HepG2 (cell line): ENCODE measurements around the gene CFAP97. TPM values are rescaled to one million over a fixed set of nuclear protein-coding genes. Genes with fewer than 3 reads are reported as not detected.

ENCODE experiments used
- ATAC-seq: fragments of 200-7000 bp; cut with Tn5 transposase; 3 replicates; pipeline ENCODE4 v1.9.1; 2020; ENCODE audit warnings: mild to moderate bottlenecking, moderate library complexity
- BruUV-seq: library from RNA; stranded (reverse); fragments of 400-500 nt; replicated peaks from 2 replicates; lab custom pipeline; 2021; lab: Mats Ljungman, UMichigan
- CTCF ChIA-PET: fragments of 300-600 bp; formaldehyde crosslinking; extraction: SDS; loops from one replicate; lab custom pipeline; 2021; ENCODE audit warnings: low total read pairs, inconsistent platforms, low intra/inter-chr PET ratio; lab: Yijun Ruan, JAX
- POLR2A ChIA-PET: fragments of 350-600 bp; sonication (Branson Sonifier 250); formaldehyde crosslinking; loops from one replicate; lab custom pipeline; 2020; ENCODE audit warnings: antibody characterized with exemption, inconsistent platforms; lab: Yijun Ruan, JAX
- DNase-seq: peaks from one replicate; pipeline ENCODE4 v3.0.0-alpha.2; 2015; ENCODE audit warnings: low spot score
- FAIRE-seq: peaks from 3 replicates; lab custom pipeline; 2011; peaks lifted over from hg19 to GRCh38; lab: Jason Lieb, UNC
- H2AFZ ChIP-seq: one replicate; pipeline ENCODE4 v1.6.1; 2011; ENCODE audit warnings: low read length, inconsistent platforms
- H3K27ac ChIP-seq: fragments of 300-600 bp; 3 replicates; pipeline ENCODE4 v1.8.0; 2011; ENCODE audit warnings: mixed run types, mild to moderate bottlenecking, mixed read lengths, low read length, inconsistent platforms; ENCODE audit not compliant: insufficient read depth; ENCODE audit errors: extremely low read length
- H3K27me3 ChIP-seq, 2 experiments: fragments of 200-600 bp in 1 of 2; 2 replicates in 1 of 2; 3 replicates in 1 of 2; pipeline versions ENCODE4 v1.6.0 to v1.8.0; 2011; ENCODE audit warnings: low read length in 2 of 2, mild to moderate bottlenecking in 2 of 2, moderate library complexity in 2 of 2, inconsistent platforms in 1 of 2; ENCODE audit not compliant: insufficient read depth in 2 of 2, control insufficient read depth in 1 of 2
- H3K36me3 ChIP-seq, 2 experiments: fragments of 200-600 bp in 1 of 2; replicated peaks in 1 of 2; 2 replicates in 1 of 2; 3 replicates in 1 of 2; pipeline versions ENCODE4 v1.5.1 to v1.8.0; 2011; ENCODE audit warnings: low read length in 2 of 2, inconsistent platforms in 1 of 2; ENCODE audit not compliant: insufficient read depth in 2 of 2, control insufficient read depth in 1 of 2
- H3K4me1 ChIP-seq: 2 replicates; pipeline ENCODE4 v1.5.1; 2012; ENCODE audit warnings: low read length, inconsistent platforms; ENCODE audit not compliant: insufficient read depth
- H3K4me2 ChIP-seq: 2 replicates; pipeline ENCODE4 v1.6.0; 2011; ENCODE audit warnings: low read depth, low read length, inconsistent platforms
- H3K4me3 ChIP-seq, 3 experiments: fragments of 200-600 bp in 1 of 3; sonication (generic), shearing (Covaris generic) in 1 of 3; replicated peaks in 1 of 3; 2 replicates each; pipeline ENCODE4 v1.5.1; 2011 to 2016; ENCODE audit warnings: low read length in 3 of 3, inconsistent platforms in 2 of 3, low read depth in 2 of 3, mild to moderate bottlenecking in 2 of 3, control low read depth in 1 of 3, mixed read lengths in 1 of 3; ENCODE audit not compliant: insufficient read depth in 1 of 3
- H3K79me2 ChIP-seq: one replicate; pipeline ENCODE4 v1.6.1; 2011; ENCODE audit warnings: low read length, inconsistent platforms; ENCODE audit not compliant: insufficient read depth
- H3K9ac ChIP-seq: 2 replicates; pipeline ENCODE4 v1.6.0; 2011; ENCODE audit warnings: mild to moderate bottlenecking, low read depth, low read length, inconsistent platforms; ENCODE audit not compliant: insufficient read depth
- H3K9me3 ChIP-seq: 2 replicates; pipeline ENCODE4 v1.5.1; 2012; ENCODE audit warnings: mild to moderate bottlenecking, low read length
- H4K20me1 ChIP-seq: 2 replicates; pipeline ENCODE4 v1.6.0; 2011; ENCODE audit warnings: inconsistent platforms, mild to moderate bottlenecking, low read length, moderate library complexity; ENCODE audit not compliant: insufficient read depth
- CCDC6 ChIP-seq: sonication (generic); formaldehyde crosslinking; IDR thresholded peaks from 2 replicates; pipeline ENCODE4 v1.8.1; 2022; ENCODE audit warnings: mild to moderate bottlenecking, missing genetic modification reagents, moderate library complexity
- CREM ChIP-seq, 2 experiments: sonication (generic) in 1 of 2; formaldehyde crosslinking in 1 of 2; IDR thresholded peaks; 2 replicates each; pipeline versions ENCODE4 v1.4.0 to v1.6.1; 2016 to 2020; ENCODE audit warnings: antibody characterized with exemption in 1 of 2, mild to moderate bottlenecking in 1 of 2, missing genetic modification reagents in 1 of 2
- FOSL2 ChIP-seq: sonication (generic); formaldehyde crosslinking; IDR thresholded peaks from 2 replicates; pipeline ENCODE4 v1.4.0; 2020; ENCODE audit warnings: missing genetic modification reagents
- KLF13 ChIP-seq: sonication (generic); formaldehyde crosslinking; IDR thresholded peaks from 2 replicates; pipeline ENCODE4 v1.4.0; 2020; ENCODE audit warnings: mild to moderate bottlenecking, missing genetic modification reagents
- KMT2A ChIP-seq: sonication (generic); formaldehyde crosslinking; IDR thresholded peaks from 2 replicates; pipeline ENCODE4 v1.4.0; 2020; ENCODE audit warnings: missing genetic modification reagents
- MAFK ChIP-seq, 2 experiments: IDR thresholded peaks in 1 of 2; conservative IDR thresholded peaks in 1 of 2; 2 replicates each; pipeline ENCODE4 v1.6.1; 2011; ENCODE audit warnings: improper control_type of control experiment in 2 of 2, low read length in 2 of 2
- SIX4 ChIP-seq: sonication (generic); formaldehyde crosslinking; IDR thresholded peaks from 2 replicates; pipeline ENCODE4 v1.4.0; 2020; ENCODE audit warnings: missing genetic modification reagents
- SPEN ChIP-seq: sonication (generic); formaldehyde crosslinking; IDR thresholded peaks from 2 replicates; pipeline ENCODE4 v1.5.1; 2020; ENCODE audit warnings: low read depth, mild to moderate bottlenecking, missing genetic modification reagents
- TBL1XR1 ChIP-seq: fragments of 150-350 bp; IDR thresholded peaks from 2 replicates; pipeline ENCODE4 v1.6.1; 2014; ENCODE audit warnings: borderline replicate concordance, low read length; ENCODE audit not compliant: partially characterized antibody
- ZNF33A ChIP-seq: sonication (generic); formaldehyde crosslinking; IDR thresholded peaks from 2 replicates; pipeline ENCODE4 v1.5.1; 2020; ENCODE audit warnings: missing genetic modification reagents, mild to moderate bottlenecking, moderate library complexity, borderline replicate concordance
- ZNF513 ChIP-seq: sonication (generic); formaldehyde crosslinking; conservative IDR thresholded peaks from 2 replicates; pipeline ENCODE4 v1.5.0; 2020; ENCODE audit warnings: missing genetic modification reagents
- ZNF605 ChIP-seq: sonication (generic); formaldehyde crosslinking; IDR thresholded peaks from 2 replicates; pipeline ENCODE4 v1.8.0; 2022; ENCODE audit warnings: mild to moderate bottlenecking, missing genetic modification reagents
- ZNF616 ChIP-seq: sonication (generic); formaldehyde crosslinking; IDR thresholded peaks from 2 replicates; pipeline ENCODE4 v1.5.0; 2020; ENCODE audit warnings: low read depth, mild to moderate bottlenecking, missing genetic modification reagents
- ZNF629 ChIP-seq: sonication (generic); formaldehyde crosslinking; conservative IDR thresholded peaks from 2 replicates; pipeline ENCODE4 v1.5.0; 2020; ENCODE audit warnings: missing genetic modification reagents
- ZNF772 ChIP-seq: sonication (generic); formaldehyde crosslinking; IDR thresholded peaks from 2 replicates; pipeline ENCODE4 v1.5.0; 2020; ENCODE audit warnings: mild to moderate bottlenecking, missing genetic modification reagents
- WGBS: methylation state at CpG from one replicate; pipeline ENCODE4 v1.1.6; 2017; ENCODE audit warnings: low lambda C conversion rate; 5-methylcytosine and 5-hydroxymethylcytosine counted together
- in situ Hi-C: cut with HindIII; loops from 2 replicates; pipeline ENCODE4 v1.10.0; 2017; ENCODE audit warnings: low pct_unique_long_range_greater_than_20kb; ENCODE audit not compliant: extremely low pct_ligation_motif_present
- intact Hi-C: fragments of 100-400 bp; cut with micrococcal nuclease; formaldehyde crosslinking; loops from one replicate; pipeline ENCODE4 v1.10.0; 2022; ENCODE audit not compliant: unreplicated experiment
- polyA plus RNA-seq, 8 experiments: library from polyadenylated mRNA; depleted of rRNA in 3 of 8; stranded (reverse) in 7 of 8; unstranded in 1 of 8; fragments of >200 nt; fragmentation: Illumina TruSeq in 4 of 8; extraction: Trizol in 4 of 8; gene quantifications; 2 replicates each; pipeline versions ENCODE4 v1.2.1 to v1.2.3, GENCODE V29; 2011 to 2016; ENCODE audit warnings: low read depth in 4 of 8, missing spikeins in 1 of 8, mixed read lengths in 1 of 8; ENCODE audit not compliant: insufficient read depth in 1 of 8
- total RNA-seq, 5 experiments: library from RNA; depleted of rRNA; stranded (reverse); fragments of >200 nt; fragmentation: Illumina TruSeq; extraction: Trizol; gene quantifications; 2 replicates each; pipeline ENCODE4 v1.2.3, GENCODE V29; 2016; ENCODE audit warnings: low read depth in 1 of 5

The CFAP97 gene
- total and polyA plus RNA-seq, 2 of the 13 experiments (the other 11 are each of a cell fraction or from before 2014, with no cell fraction given): 32.1 to 44.4 TPM

GRCh38 chr4:185196437-185196836, 7.4 kb downstream of the CFAP97 start:
- no TSS peak for BruUV-seq
- Histone ChIP-seq H3K79me2 (peaks cover 68% of the 10 kb centered on the region), H3K9me3 (no peaks in the 10 kb centered on the region), H4K20me1 (peaks cover 10% of the 10 kb centered on the region; the same call in 1 of the 2 replicates), H3K4me1 (peaks cover 27% of the 10 kb centered on the region), H3K4me2 (no peak overlapping the region), H3K9ac (no peak overlapping the region), H2AFZ (no peak overlapping the region), H3K27ac (no peak overlapping the region), H3K4me3 (no peak overlapping the region), H3K27me3 (no peaks in the 10 kb centered on the region), H3K36me3 (peaks cover 0 to 5% of the 10 kb centered on the region in 2 experiments; a peak in 4 of 5 replicates)
- no peak for DNase-seq
- in situ Hi-C loops (no loop called here), intact Hi-C loops (no loop called here)
- no peak for FAIRE-seq
- CTCF ChIA-PET: no interaction called here
- WGBS: 98% methylated on average over 2 of the region's 2 CpGs
- TF ChIP-seq ZNF616 (CRISPR knock-in tag) (no peak), SPEN (CRISPR knock-in tag) (no peak), ZNF629 (CRISPR knock-in tag) (no peak), KLF13 (CRISPR knock-in tag) (no peak), ZNF605 (CRISPR knock-in tag) (no peak), TBL1XR1 (no peak)
- POLR2A ChIA-PET: interaction anchor here (1.4 kb wide), 1 partner anchor 13 kb away, joined by 3 read pairs; no protein-coding TSS in a partner anchor
- ATAC-seq: no peak

- Histone ChIP-seq H3K9ac (no peak overlapping the region), H3K36me3 (peaks cover 2 to 11% of the 10 kb centered on the region in 2 experiments), H3K4me2 (no peak overlapping the region), H3K27me3 (no peaks in the 10 kb centered on the region), H2AFZ (no peak overlapping the region), H4K20me1 (peaks cover 10% of the 10 kb centered on the region; the same call in 1 of the 2 replicates), H3K4me1 (peaks cover 15% of the 10 kb centered on the region), H3K9me3 (no peaks in the 10 kb centered on the region), H3K27ac (no peak overlapping the region), H3K4me3 (no peak overlapping the region), H3K79me2 (peaks cover 59% of the 10 kb centered on the region)
- in situ Hi-C loops: no loop called here
- TF ChIP-seq CCDC6 (CRISPR knock-in tag) (no peak), SIX4 (CRISPR knock-in tag) (no peak), ZNF772 (CRISPR knock-in tag) (no peak), FOSL2 (CRISPR knock-in tag) (peak; percentile 73), ZNF33A (no peak), ZNF513 (CRISPR knock-in tag) (no peak), CREM (IDR thresholded peaks at IDR 0.05) (no peak), CREM (CRISPR knock-in tag; IDR thresholded peaks at IDR 0.05) (no peak), MAFK (conservative IDR thresholded peaks at IDR 0.05 in 1 of 2, IDR thresholded peaks at IDR 0.05 in 1 of 2; ENCODE audit: low read length in 2 of 2) (peak; percentile 38 to 54; a peak in 2 of 4 replicates), KMT2A (CRISPR knock-in tag) (no peak)
- ChIA-PET CTCF (no interaction called here), POLR2A (no interaction called here)
- DNase-seq (no peak), FAIRE-seq (no peak), ATAC-seq (no peak)
- intact Hi-C loops: no loop called here
- BruUV-seq: no TSS peak
- 96% methylated on average over 9 of the region's 9 CpGs for WGBS
These were observed 8.6 kb downstream of the CFAP97 start for GRCh38 chr4:185194924-185195888.
